Activated CD4-positive, alpha-beta memory T cell treated with anti-CD3 and anti-CD28 coated beads, Interleukin-2, amount 10 ng/mL, durations not matched to agents 7 days and 5 days (primary cell): Measurements from ENCODE around the gene UST. TPM values are rescaled to one million over a fixed set of nuclear protein-coding genes. Genes with fewer than 3 reads are reported as not detected.
A peak's percentile ranks its signal among the peaks of the same experiment; 100 is the strongest.

Experiments
- CTCF ChIA-PET: fragments of 350-600 bp; sonication (Branson Sonifier 250); formaldehyde crosslinking; loops from one replicate; lab custom pipeline; 2021; ENCODE audit warnings: antibody characterized with exemption, inconsistent platforms; lab: Charles Lee
- POLR2A ChIA-PET: fragments of 350-600 bp; sonication (Branson Sonifier 250); formaldehyde crosslinking; loops from one replicate; lab custom pipeline; 2021; ENCODE audit warnings: antibody characterized with exemption; lab: Charles Lee
- DNase-seq: peaks from one replicate; pipeline ENCODE4 v3.0.0-alpha.2; 2020
- H3K27ac Mint-ChIP-seq: one replicate; pipeline ENCODE4 v1.8.0; 2021; ENCODE audit warnings: mild to moderate bottlenecking, mixed read lengths
- H3K27me3 Mint-ChIP-seq: one replicate; pipeline ENCODE4 v1.8.0; 2021; ENCODE audit warnings: mixed read lengths
- H3K36me3 Mint-ChIP-seq: one replicate; pipeline ENCODE4 v1.8.0; 2021; ENCODE audit warnings: low read depth, mixed read lengths
- H3K4me1 Mint-ChIP-seq: one replicate; pipeline ENCODE4 v1.8.0; 2021; ENCODE audit warnings: mixed read lengths
- H3K4me3 Mint-ChIP-seq: one replicate; pipeline ENCODE4 v1.8.0; 2021; ENCODE audit warnings: mild to moderate bottlenecking, mixed read lengths
- H3K9me3 Mint-ChIP-seq: one replicate; pipeline ENCODE4 v1.8.0; 2021; ENCODE audit warnings: mixed read lengths
- total RNA-seq, 2 experiments: library from RNA; stranded (reverse); gene quantifications; one replicate each; pipeline ENCODE4 v1.2.3, GENCODE V29; 2021

Gene UST
- total RNA-seq, 2 experiments from 2014 or later: 0.80 to 0.93 TPM

- H3K4me3 Mint-ChIP-seq: no peak overlapping the region
- DNase-seq: no peak
- peaks cover 11% of the 10 kb centered on the region for H3K4me1 Mint-ChIP-seq
- POLR2A ChIA-PET: interaction anchor here (1.1 kb wide), 1 partner anchor 12 kb away, joined by 3 read pairs; no protein-coding TSS in a partner anchor
- no peak overlapping the region for H3K27ac Mint-ChIP-seq
- H3K36me3 Mint-ChIP-seq: peaks cover 8% of the 10 kb centered on the region
- CTCF ChIA-PET: no interaction called here
- H3K27me3 Mint-ChIP-seq: no peaks in the 10 kb centered on the region
- peaks cover 8% of the 10 kb centered on the region for H3K9me3 Mint-ChIP-seq
Observed at GRCh38 chr6:148713033-148713738, 33.6 kb upstream of the UST start.

- Mint-ChIP-seq H3K4me3 (no peak overlapping the region), H3K4me1 (peaks cover 11% of the 10 kb centered on the region), H3K9me3 (peaks cover 8% of the 10 kb centered on the region), H3K36me3 (peaks cover 8% of the 10 kb centered on the region), H3K27me3 (no peaks in the 10 kb centered on the region), H3K27ac (no peak overlapping the region)
- ChIA-PET POLR2A (no interaction called here), CTCF (no interaction called here)
- DNase-seq: no peak
Observed at GRCh38 chr6:148713921-148714320, 32.9 kb upstream of the UST start.

- H3K27ac Mint-ChIP-seq: no peak overlapping the region
- ChIA-PET CTCF (no interaction called here), POLR2A (no interaction called here)
- peaks cover 9% of the 10 kb centered on the region for H3K4me1 Mint-ChIP-seq
- peaks cover 8% of the 10 kb centered on the region for H3K9me3 Mint-ChIP-seq
- peaks cover 8% of the 10 kb centered on the region for H3K36me3 Mint-ChIP-seq
- H3K4me3 Mint-ChIP-seq: no peak overlapping the region
- peaks cover 4% of the 10 kb centered on the region for H3K27me3 Mint-ChIP-seq
- DNase-seq: no peak
Observed at GRCh38 chr6:148716811-148717210, 30.0 kb upstream of the UST start.

- ChIA-PET CTCF (no interaction called here), POLR2A (no interaction called here)
- no peaks in the 10 kb centered on the region for H3K4me1 Mint-ChIP-seq
- H3K36me3 Mint-ChIP-seq: no peaks in the 10 kb centered on the region
- no peak overlapping the region for H3K27ac Mint-ChIP-seq
- no peak overlapping the region for H3K4me3 Mint-ChIP-seq
- H3K9me3 Mint-ChIP-seq: no peaks in the 10 kb centered on the region
- no peak for DNase-seq
- H3K27me3 Mint-ChIP-seq: peaks cover 19% of the 10 kb centered on the region
Observed at GRCh38 chr6:148720406-148720805, 26.4 kb upstream of the UST start.

GRCh38 chr6:148720897-148721296, 25.9 kb upstream of the UST start:
- no peaks in the 10 kb centered on the region for H3K9me3 Mint-ChIP-seq
- H3K36me3 Mint-ChIP-seq: no peaks in the 10 kb centered on the region
- H3K4me1 Mint-ChIP-seq: no peaks in the 10 kb centered on the region
- ChIA-PET CTCF (no interaction called here), POLR2A (no interaction called here)
- H3K27me3 Mint-ChIP-seq: peaks cover 19% of the 10 kb centered on the region
- DNase-seq: no peak
- H3K27ac Mint-ChIP-seq: no peak overlapping the region
- H3K4me3 Mint-ChIP-seq: no peak overlapping the region

GRCh38 chr6:148723484-148723883, 23.3 kb upstream of the UST start:
- ChIA-PET CTCF (no interaction called here), POLR2A (no interaction called here)
- peaks cover 25% of the 10 kb centered on the region for H3K27me3 Mint-ChIP-seq
- no peak overlapping the region for H3K27ac Mint-ChIP-seq
- DNase-seq: no peak
- H3K36me3 Mint-ChIP-seq: no peaks in the 10 kb centered on the region
- H3K9me3 Mint-ChIP-seq: peaks cover 3% of the 10 kb centered on the region
- H3K4me3 Mint-ChIP-seq: no peak overlapping the region
- no peaks in the 10 kb centered on the region for H3K4me1 Mint-ChIP-seq

- Mint-ChIP-seq H3K36me3 (no peaks in the 10 kb centered on the region), H3K4me1 (no peaks in the 10 kb centered on the region), H3K27me3 (peaks cover 31% of the 10 kb centered on the region), H3K9me3 (peaks cover 3% of the 10 kb centered on the region), H3K4me3 (no peak overlapping the region), H3K27ac (no peak overlapping the region)
- POLR2A ChIA-PET: no interaction called here
- CTCF ChIA-PET: no interaction called here
- DNase-seq: no peak
Observed at GRCh38 chr6:148724428-148724827, 22.4 kb upstream of the UST start.

- Mint-ChIP-seq H3K36me3 (no peaks in the 10 kb centered on the region), H3K4me1 (no peaks in the 10 kb centered on the region), H3K9me3 (peaks cover 3% of the 10 kb centered on the region), H3K4me3 (no peak overlapping the region), H3K27me3 (peaks cover 25% of the 10 kb centered on the region), H3K27ac (no peak overlapping the region)
- no peak for DNase-seq
- CTCF ChIA-PET: no interaction called here
- POLR2A ChIA-PET: no interaction called here
Observed at GRCh38 chr6:148727104-148727503, 19.7 kb upstream of the UST start.

GRCh38 chr6:148735989-148736388, 10.8 kb upstream of the UST start:
- no peaks in the 10 kb centered on the region for H3K9me3 Mint-ChIP-seq
- DNase-seq: no peak
- ChIA-PET POLR2A (no interaction called here), CTCF (interaction anchor here (1.0 kb wide), 1 partner anchor 35 kb away, joined by 3 read pairs; no protein-coding TSS in a partner anchor)
- peaks cover 8% of the 10 kb centered on the region for H3K27me3 Mint-ChIP-seq
- H3K36me3 Mint-ChIP-seq: no peaks in the 10 kb centered on the region
- H3K4me1 Mint-ChIP-seq: peaks cover 6% of the 10 kb centered on the region
- H3K4me3 Mint-ChIP-seq: no peak overlapping the region
- H3K27ac Mint-ChIP-seq: no peak overlapping the region

GRCh38 chr6:148736774-148737412, 9.9 kb upstream of the UST start:
- POLR2A ChIA-PET: no interaction called here

GRCh38 chr6:148737806-148738205, 9.0 kb upstream of the UST start:
- CTCF ChIA-PET: no interaction called here
- H3K27ac Mint-ChIP-seq: no peak overlapping the region
- POLR2A ChIA-PET: no interaction called here
- H3K4me1 Mint-ChIP-seq: peaks cover 6% of the 10 kb centered on the region
- no peak overlapping the region for H3K4me3 Mint-ChIP-seq
- no peaks in the 10 kb centered on the region for H3K9me3 Mint-ChIP-seq
- peaks cover 12% of the 10 kb centered on the region for H3K27me3 Mint-ChIP-seq
- DNase-seq: no peak
- H3K36me3 Mint-ChIP-seq: no peaks in the 10 kb centered on the region

More at GRCh38 chr6:148736774-148737412, 9.9 kb upstream of the UST start:
- no peak overlapping the region for H3K4me3 Mint-ChIP-seq
- peak; percentile 25 for DNase-seq
- H3K27ac Mint-ChIP-seq: no peak overlapping the region
- H3K36me3 Mint-ChIP-seq: no peaks in the 10 kb centered on the region
- peaks cover 12% of the 10 kb centered on the region for H3K27me3 Mint-ChIP-seq
- H3K4me1 Mint-ChIP-seq: peaks cover 6% of the 10 kb centered on the region
- CTCF ChIA-PET: interaction anchor here (0.6 to 1.0 kb wide), 2 partner anchors 34 to 858 kb away, joined by 3 read pairs; no protein-coding TSS in a partner anchor
- H3K9me3 Mint-ChIP-seq: no peaks in the 10 kb centered on the region

GRCh38 chr6:148738946-148739821, 7.6 kb upstream of the UST start:
- Mint-ChIP-seq H3K27me3 (peaks cover 21% of the 10 kb centered on the region), H3K4me1 (peaks cover 6% of the 10 kb centered on the region), H3K27ac (no peak overlapping the region), H3K36me3 (no peaks in the 10 kb centered on the region), H3K4me3 (no peak overlapping the region), H3K9me3 (no peaks in the 10 kb centered on the region)
- ChIA-PET POLR2A (no interaction called here), CTCF (no interaction called here)
- DNase-seq: no peak

- peaks cover 22% of the 10 kb centered on the region for H3K27me3 Mint-ChIP-seq
- no peak for DNase-seq
- ChIA-PET CTCF (interaction anchor here (1.3 kb wide), 1 partner anchor 21 kb away, joined by 3 read pairs; no protein-coding TSS in a partner anchor), POLR2A (no interaction called here)
- no peaks in the 10 kb centered on the region for H3K9me3 Mint-ChIP-seq
- H3K4me3 Mint-ChIP-seq: no peak overlapping the region
- H3K27ac Mint-ChIP-seq: no peak overlapping the region
- no peaks in the 10 kb centered on the region for H3K36me3 Mint-ChIP-seq
- H3K4me1 Mint-ChIP-seq: peaks cover 6% of the 10 kb centered on the region
Observed at GRCh38 chr6:148739822-148740128, 7.1 kb upstream of the UST start.
